Measurements from ENCODE around the gene HES1.

GRCh38 chr3:194086388-194087075 is 49.4 kb upstream of the HES1 start:
- TF ChIP-seq POLR2AphosphoS5 (IDR thresholded peaks at IDR 0.05): no peak
- no peak for TF ChIP-seq CTCF (IDR thresholded peaks at IDR 0.05)
- TF ChIP-seq POLR2A (IDR thresholded peaks at IDR 0.05): no peak

All from sigmoid colon (tissue), 4 donors.